KMS-11 (cell line): ENCODE data around the gene SPART.

Experiments
- H2AFZ ChIP-seq: fragments of 200-600 bp; sonication (generic); 2 replicates; pipeline ENCODE4 v1.6.1; 2016; ENCODE audit warnings: antibody characterized with exemption, mixed run types, low read depth
- H3K27ac ChIP-seq: fragments of 200-600 bp; sonication (generic); 2 replicates; pipeline ENCODE4 v1.6.1; 2016; ENCODE audit warnings: mild to moderate bottlenecking, mixed run types
- H3K27me3 ChIP-seq: fragments of 200-600 bp; sonication (generic); 2 replicates; pipeline ENCODE4 v1.6.1; 2017; ENCODE audit warnings: mild to moderate bottlenecking, low read depth, mixed run types, moderate library complexity; ENCODE audit not compliant: insufficient read depth
- H3K36me3 ChIP-seq: fragments of 200-600 bp; sonication (generic); 2 replicates; pipeline ENCODE4 v1.6.1; 2017; ENCODE audit warnings: mild to moderate bottlenecking, mixed run types; ENCODE audit not compliant: insufficient read depth
- H3K4me1 ChIP-seq: fragments of 200-600 bp; sonication (generic); 2 replicates; pipeline ENCODE4 v1.6.1; 2016; ENCODE audit warnings: mild to moderate bottlenecking, low read depth, mixed run types; ENCODE audit not compliant: poor library complexity, severe bottlenecking
- H3K4me2 ChIP-seq: fragments of 200-600 bp; sonication (generic); 2 replicates; pipeline ENCODE4 v1.7.0; 2016; ENCODE audit warnings: mild to moderate bottlenecking, mixed run types
- H3K4me3 ChIP-seq: fragments of 200-600 bp; sonication (generic); IDR thresholded peaks from 2 replicates; pipeline ENCODE4 v1.6.1; 2017; ENCODE audit warnings: low read depth, low read length, mixed read lengths; ENCODE audit not compliant: insufficient read depth
- H3K79me2 ChIP-seq: fragments of 200-600 bp; sonication (generic); 2 replicates; pipeline ENCODE4 v1.6.1; 2016; ENCODE audit warnings: low read depth, mixed run types; ENCODE audit not compliant: insufficient read depth
- H3K9ac ChIP-seq: fragments of 200-600 bp; sonication (generic); 2 replicates; pipeline ENCODE4 v1.6.1; 2016; ENCODE audit warnings: mild to moderate bottlenecking, mixed run types
- H4K20me1 ChIP-seq: fragments of 200-600 bp; sonication (generic); 2 replicates; pipeline ENCODE4 v1.6.1; 2016; ENCODE audit warnings: mild to moderate bottlenecking, mixed run types; ENCODE audit not compliant: insufficient read depth
- CTCF ChIP-seq: fragments of 200-600 bp; sonication (generic); conservative IDR thresholded peaks from 2 replicates; pipeline ENCODE4 v1.6.1; 2017; ENCODE audit warnings: low read depth, mild to moderate bottlenecking, antibody characterized with exemption, low read length, moderate library complexity, mixed read lengths

Gene SPART

GRCh38 chr13:36288794-36289391 is 57.3 kb downstream of the SPART start:
- TF ChIP-seq CTCF, result no peak

GRCh38 chr13:36286006-36286405 is 60.2 kb downstream of the SPART start:
- Histone ChIP-seq H3K4me1 (no peaks in the 10 kb centered on the region), H3K27me3 (no peaks in the 10 kb centered on the region), H4K20me1 (no peaks in the 10 kb centered on the region), H2AFZ (no peak overlapping the region), H3K79me2 (no peaks in the 10 kb centered on the region), H3K27ac (no peak overlapping the region), H3K36me3 (no peaks in the 10 kb centered on the region), H3K4me2 (no peak overlapping the region), H3K4me3 (no peak overlapping the region), H3K9ac (no peak overlapping the region)
- no peak for TF ChIP-seq CTCF

More at GRCh38 chr13:36288794-36289391, 57.3 kb downstream of the SPART start:
- Histone ChIP-seq H3K36me3 (no peaks in the 10 kb centered on the region), H3K4me3 (no peak overlapping the region), H3K27ac (no peak overlapping the region), H3K79me2 (no peaks in the 10 kb centered on the region), H2AFZ (no peak overlapping the region), H3K4me1 (no peaks in the 10 kb centered on the region), H3K9ac (no peak overlapping the region), H3K4me2 (no peak overlapping the region), H3K27me3 (no peaks in the 10 kb centered on the region), H4K20me1 (no peaks in the 10 kb centered on the region)

- Histone ChIP-seq H3K36me3 (no peaks in the 10 kb centered on the region), H3K79me2 (no peaks in the 10 kb centered on the region), H4K20me1 (no peaks in the 10 kb centered on the region), H2AFZ (no peak overlapping the region), H3K4me2 (no peak overlapping the region), H3K27ac (no peak overlapping the region), H3K27me3 (no peaks in the 10 kb centered on the region), H3K4me3 (no peak overlapping the region), H3K9ac (no peak overlapping the region), H3K4me1 (no peaks in the 10 kb centered on the region)
- peak; percentile 71 for TF ChIP-seq CTCF
Measured at GRCh38 chr13:36282821-36283432, 63.3 kb downstream of the SPART start.

- Histone ChIP-seq H3K4me1 (no peaks in the 10 kb centered on the region), H3K4me2 (no peak overlapping the region), H3K36me3 (no peaks in the 10 kb centered on the region), H3K27me3 (no peaks in the 10 kb centered on the region), H3K9ac (no peak overlapping the region), H3K27ac (no peak overlapping the region), H2AFZ (no peak overlapping the region), H3K79me2 (no peaks in the 10 kb centered on the region), H4K20me1 (no peaks in the 10 kb centered on the region), H3K4me3 (no peak overlapping the region)
- 0 out of 2 replicates have a peak, but pooled peaks have one; percentile 55 for TF ChIP-seq CTCF
Measured at GRCh38 chr13:36275190-36276002, 70.8 kb downstream of the SPART start.
